HEK293T (cell line): Measurements from ENCODE around the gene FBXO11.

Source experiments
- ARNT ChIP-seq: fragments of 450-650 bp; IDR thresholded peaks from 2 replicates; pipeline ENCODE4 v1.6.1; 2017; ENCODE audit warnings: mild to moderate bottlenecking
- BHLHE40 ChIP-seq: fragments of 450-650 bp; IDR thresholded peaks from 2 replicates; pipeline ENCODE4 v1.6.1; 2016; ENCODE audit warnings: mild to moderate bottlenecking, moderate library complexity, borderline replicate concordance
- FOXK2 ChIP-seq: fragments of 450-650 bp; IDR thresholded peaks from 2 replicates; pipeline ENCODE4 v1.6.1; 2016; ENCODE audit warnings: mild to moderate bottlenecking
- FOXM1 ChIP-seq: fragments of 450-650 bp; IDR thresholded peaks from 2 replicates; pipeline ENCODE4 v1.6.1; 2017; ENCODE audit warnings: mild to moderate bottlenecking, borderline replicate concordance
- HDGF ChIP-seq: fragments of 450-650 bp; IDR thresholded peaks from 2 replicates; pipeline ENCODE4 v1.6.1; 2017; ENCODE audit warnings: antibody characterized with exemption, borderline replicate concordance
- PKNOX1 ChIP-seq: fragments of 450-650 bp; IDR thresholded peaks from 2 replicates; pipeline ENCODE4 v1.6.1; 2016
- SP1 ChIP-seq: fragments of 450-650 bp; IDR thresholded peaks from 2 replicates; pipeline ENCODE4 v1.6.1; 2017
- SUZ12 ChIP-seq: fragments of 450-650 bp; IDR thresholded peaks from 2 replicates; pipeline ENCODE4 v1.6.1; 2016; ENCODE audit warnings: mild to moderate bottlenecking
- TARDBP ChIP-seq: fragments of 450-650 bp; IDR thresholded peaks from 2 replicates; pipeline ENCODE4 v1.6.1; 2016

- TF ChIP-seq SUZ12 (no peak), HDGF (no peak), SP1 (no peak), PKNOX1 (no peak), BHLHE40 (no peak), TARDBP (no peak), FOXM1 (no peak), ARNT (no peak), FOXK2 (no peak)
These were observed 126.9 kb downstream of the FBXO11 start for GRCh38 chr2:47779426-47779790.
